ENCODE data around the gene RMC1. TPM values are rescaled to one million over a fixed set of nuclear protein-coding genes. Genes with fewer than 3 reads are reported as not detected.

Gene RMC1
- total and polyA plus RNA-seq, 2 of the 13 experiments (the other 11 are each of a cell fraction or from before 2014, with no cell fraction given) = 9.4 to 19.5 TPM

DNA sequence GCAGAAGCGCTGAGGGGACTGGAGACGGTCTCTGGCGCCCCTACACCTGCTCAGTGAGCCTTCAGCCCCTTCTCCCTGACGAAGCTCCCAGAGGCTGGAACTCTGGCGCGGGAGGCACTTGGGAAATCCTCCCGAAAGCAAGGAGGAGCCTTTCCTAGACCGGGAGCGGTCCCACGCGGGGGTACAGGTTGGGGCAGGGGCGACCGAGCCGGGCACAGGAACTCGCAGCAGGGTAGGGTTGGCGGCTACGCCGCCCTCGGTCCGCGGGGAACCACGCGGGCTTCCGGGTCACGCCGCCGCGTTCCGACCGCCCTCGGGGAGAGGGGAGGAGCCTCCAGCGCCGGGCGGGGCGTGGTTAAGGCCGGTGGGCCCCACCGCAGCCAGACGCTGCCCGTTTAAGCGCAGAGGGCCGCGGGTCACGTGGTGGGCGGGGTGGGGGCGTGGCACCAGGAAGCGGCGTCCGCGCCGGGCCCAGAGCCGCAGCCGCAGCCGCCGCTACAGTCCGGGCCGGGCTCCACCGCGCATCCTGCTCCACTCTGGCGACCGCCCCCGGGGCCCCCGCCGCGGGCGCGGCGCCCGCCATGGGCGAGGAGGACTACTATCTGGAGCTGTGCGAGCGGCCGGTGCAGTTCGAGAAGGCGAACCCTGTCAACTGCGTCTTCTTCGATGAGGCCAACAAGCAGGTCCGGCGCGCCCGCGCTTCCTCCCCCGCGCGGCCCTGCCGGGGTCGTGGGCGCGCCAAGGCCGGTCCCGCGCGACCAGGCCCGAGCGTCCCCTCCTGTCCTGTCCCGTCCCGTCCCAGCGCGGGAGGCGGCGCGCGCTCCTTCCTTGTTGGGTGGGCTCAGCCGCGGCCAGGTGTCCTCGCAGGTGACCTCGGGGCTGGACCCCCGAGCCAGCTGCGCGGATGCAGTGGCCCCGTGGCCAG is at the start of gene RMC1 (continued):
- TF ChIP-seq BRCA1 (CRISPR knock-in tag; IDR thresholded peaks at IDR 0.05) = no peak
- TF ChIP-seq SUZ12 (IDR thresholded peaks at IDR 0.05; ENCODE audit: low read depth, low read length) = no peak
- TF ChIP-seq, protein P1, sequence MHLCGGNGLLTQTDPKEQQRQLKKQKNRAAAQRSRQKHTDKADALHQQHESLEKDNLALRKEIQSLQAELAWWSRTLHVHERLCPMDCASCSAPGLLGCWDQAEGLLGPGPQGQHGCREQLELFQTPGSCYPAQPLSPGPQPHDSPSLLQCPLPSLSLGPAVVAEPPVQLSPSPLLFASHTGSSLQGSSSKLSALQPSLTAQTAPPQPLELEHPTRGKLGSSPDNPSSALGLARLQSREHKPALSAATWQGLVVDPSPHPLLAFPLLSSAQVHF (CRISPR knock-in tag; IDR thresholded peaks at IDR 0.05) = peak; percentile 82; the same call in 1 of the 2 replicates
- TF ChIP-seq SAP130 (CRISPR knock-in tag; IDR thresholded peaks at IDR 0.05; ENCODE audit: low read depth) = peak; percentile 94
- TF ChIP-seq, protein P2, sequence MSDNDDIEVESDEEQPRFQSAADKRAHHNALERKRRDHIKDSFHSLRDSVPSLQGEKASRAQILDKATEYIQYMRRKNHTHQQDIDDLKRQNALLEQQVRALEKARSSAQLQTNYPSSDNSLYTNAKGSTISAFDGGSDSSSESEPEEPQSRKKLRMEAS (IDR thresholded peaks at IDR 0.05) = peak; percentile 90
- peak; percentile 72 for TF ChIP-seq STAG1 (CRISPR knock-in tag; IDR thresholded peaks at IDR 0.05)
- TF ChIP-seq RAD51 (IDR thresholded peaks at IDR 0.05; ENCODE audit: borderline replicate concordance) = peak; percentile 75; the same call in 1 of the 2 replicates
- peak; percentile 79; the same call in 1 of the 2 replicates for TF ChIP-seq NFKB2 (CRISPR knock-in tag; IDR thresholded peaks at IDR 0.05; ENCODE audit: borderline replicate concordance)
- no peak for TF ChIP-seq MAFG (CRISPR knock-in tag; IDR thresholded peaks at IDR 0.05)
- no peak for TF ChIP-seq RFX3 (CRISPR knock-in tag; IDR thresholded peaks at IDR 0.05)
- peak; percentile 85; the same call in 1 of the 2 replicates for TF ChIP-seq ZNF839 (CRISPR knock-in tag; IDR thresholded peaks at IDR 0.05; ENCODE audit: borderline replicate concordance)
- peak; percentile 57; the same call in 1 of the 2 replicates for TF ChIP-seq ESRRA (CRISPR knock-in tag; IDR thresholded peaks at IDR 0.05; ENCODE audit: low read depth)
- TF ChIP-seq ZNF24 (IDR thresholded peaks at IDR 0.05) = 0 out of 2 replicates have a peak, but pooled peaks have one; percentile 22
- no peak for TF ChIP-seq FIP1L1 (IDR thresholded peaks at IDR 0.05; ENCODE audit: borderline replicate concordance, insufficient read depth, low read depth, low read length)
- peak; percentile 25 for TF ChIP-seq SKI (IDR thresholded peaks at IDR 0.05; ENCODE audit: partially characterized antibody)
- TF ChIP-seq SMYD3 (CRISPR knock-in tag; IDR thresholded peaks at IDR 0.05) = no peak
- no peak for TF ChIP-seq MBD4 (IDR thresholded peaks at IDR 0.05; ENCODE audit: borderline replicate concordance, low read length)
- TF ChIP-seq ZNF776 (CRISPR knock-in tag; IDR thresholded peaks at IDR 0.05) = peak; percentile 88
- 0 out of 2 replicates have a peak, but pooled peaks have one; percentile 13 for TF ChIP-seq ZNF510 (CRISPR knock-in tag; IDR thresholded peaks at IDR 0.05; ENCODE audit: low read depth)
- TF ChIP-seq, protein P3, sequence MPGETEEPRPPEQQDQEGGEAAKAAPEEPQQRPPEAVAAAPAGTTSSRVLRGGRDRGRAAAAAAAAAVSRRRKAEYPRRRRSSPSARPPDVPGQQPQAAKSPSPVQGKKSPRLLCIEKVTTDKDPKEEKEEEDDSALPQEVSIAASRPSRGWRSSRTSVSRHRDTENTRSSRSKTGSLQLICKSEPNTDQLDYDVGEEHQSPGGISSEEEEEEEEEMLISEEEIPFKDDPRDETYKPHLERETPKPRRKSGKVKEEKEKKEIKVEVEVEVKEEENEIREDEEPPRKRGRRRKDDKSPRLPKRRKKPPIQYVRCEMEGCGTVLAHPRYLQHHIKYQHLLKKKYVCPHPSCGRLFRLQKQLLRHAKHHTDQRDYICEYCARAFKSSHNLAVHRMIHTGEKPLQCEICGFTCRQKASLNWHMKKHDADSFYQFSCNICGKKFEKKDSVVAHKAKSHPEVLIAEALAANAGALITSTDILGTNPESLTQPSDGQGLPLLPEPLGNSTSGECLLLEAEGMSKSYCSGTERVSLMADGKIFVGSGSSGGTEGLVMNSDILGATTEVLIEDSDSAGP (CRISPR knock-in tag; IDR thresholded peaks at IDR 0.05; ENCODE audit: borderline replicate concordance) = peak; percentile 87
- 0 out of 2 replicates have a peak, but pooled peaks have one; percentile 23 for TF ChIP-seq ZNF552 (CRISPR knock-in tag; IDR thresholded peaks at IDR 0.05; ENCODE audit: borderline replicate concordance)
- TF ChIP-seq ZSCAN29 (CRISPR knock-in tag; conservative IDR thresholded peaks at IDR 0.05) = peak; percentile 60; the same call in 1 of the 2 replicates
- TF ChIP-seq ZNF713 (CRISPR knock-in tag; IDR thresholded peaks at IDR 0.05) = peak; percentile 80; the same call in 1 of the 2 replicates
- TF ChIP-seq, protein P4, sequence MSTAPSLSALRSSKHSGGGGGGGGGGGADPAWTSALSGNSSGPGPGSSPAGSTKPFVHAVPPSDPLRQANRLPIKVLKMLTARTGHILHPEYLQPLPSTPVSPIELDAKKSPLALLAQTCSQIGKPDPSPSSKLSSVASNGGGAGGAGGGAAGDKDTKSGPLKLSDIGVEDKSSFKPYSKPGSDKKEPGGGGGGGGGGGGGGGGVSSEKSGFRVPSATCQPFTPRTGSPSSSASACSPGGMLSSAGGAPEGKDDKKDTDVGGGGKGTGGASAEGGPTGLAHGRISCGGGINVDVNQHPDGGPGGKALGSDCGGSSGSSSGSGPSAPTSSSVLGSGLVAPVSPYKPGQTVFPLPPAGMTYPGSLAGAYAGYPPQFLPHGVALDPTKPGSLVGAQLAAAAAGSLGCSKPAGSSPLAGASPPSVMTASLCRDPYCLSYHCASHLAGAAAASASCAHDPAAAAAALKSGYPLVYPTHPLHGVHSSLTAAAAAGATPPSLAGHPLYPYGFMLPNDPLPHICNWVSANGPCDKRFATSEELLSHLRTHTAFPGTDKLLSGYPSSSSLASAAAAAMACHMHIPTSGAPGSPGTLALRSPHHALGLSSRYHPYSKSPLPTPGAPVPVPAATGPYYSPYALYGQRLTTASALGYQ (CRISPR knock-in tag; IDR thresholded peaks at IDR 0.05) = 0 out of 2 replicates have a peak, but pooled peaks have one; percentile 13

All from HepG2 (cell line).